GM18519 (cell line): ENCODE measurements around the gene PTPA.
A peak's percentile ranks its signal among the peaks of the same experiment; 100 is the strongest.

Source experiments
- ATAC-seq: cut with Tn5 transposase; IDR thresholded peaks from one replicate; pipeline ENCODE4 v1.9.1; 2021; ENCODE audit warnings: mild to moderate bottlenecking, moderate library complexity; ENCODE audit not compliant: unreplicated experiment, low FRiP score

Gene PTPA

GRCh38 chr9:129110740-129111527, at the start of gene PTPA, which contains the start of gene CRAT:
PTPA (plus strand) TSS chr9:129111415; CDS start chr9:129111601, 186 bp downstream.
CRAT (minus strand) TSS chr9:129110793; CDS start chr9:129110509, 284 bp downstream.
- peak; percentile 61 for ATAC-seq

DNA sequence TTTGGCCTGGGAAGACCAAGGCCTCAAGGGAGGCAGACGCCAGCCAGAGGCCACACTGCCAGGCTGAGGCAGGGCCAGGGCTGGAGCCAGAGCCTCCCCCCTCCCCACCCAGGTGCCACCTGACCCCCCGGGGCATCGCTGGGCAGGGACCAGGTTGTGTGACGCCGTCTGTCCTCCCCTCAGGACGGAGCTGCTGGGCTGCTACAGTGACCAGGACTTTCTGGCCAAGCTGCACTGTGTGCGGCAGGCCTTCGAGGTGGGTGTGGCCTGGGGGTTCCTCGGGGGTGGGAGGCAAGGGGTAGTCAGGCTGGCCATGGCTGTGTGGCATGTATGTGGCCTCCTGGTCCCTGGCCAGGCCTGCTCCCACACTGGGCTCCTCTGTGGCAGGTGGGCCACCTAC, 48.2 kb upstream of the PTPA start:
- no peak for ATAC-seq

GRCh38 chr9:129064499-129064908, 46.7 kb upstream of the PTPA start:
- no peak for ATAC-seq

DNA sequence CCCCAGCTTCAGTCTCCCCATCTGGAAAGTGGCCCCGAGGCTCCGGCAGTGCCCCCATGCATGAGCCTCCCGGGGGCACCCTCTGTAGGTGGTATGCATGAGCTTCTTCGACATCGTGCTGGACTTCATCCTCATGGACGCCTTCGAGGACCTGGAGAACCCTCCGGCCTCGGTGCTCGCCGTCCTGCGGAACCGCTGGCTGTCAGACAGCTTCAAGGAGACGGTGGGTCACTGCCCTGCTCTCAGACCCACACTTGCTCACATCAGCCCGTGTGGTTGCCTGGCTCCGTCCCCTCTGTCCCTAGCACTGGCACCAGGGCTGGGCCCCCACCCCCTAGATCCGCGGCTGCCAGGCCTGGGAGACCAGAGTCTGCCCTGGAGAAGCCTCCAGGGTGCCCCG, 43.1 kb upstream of the PTPA start:
- no peak for ATAC-seq

- no peak for ATAC-seq
Observed at GRCh38 chr9:129068990-129069861, 42.0 kb upstream of the PTPA start.

GRCh38 chr9:129069862-129070641, 41.2 kb upstream of the PTPA start:
- no peak for ATAC-seq

GRCh38 chr9:129070696-129071525, 40.3 kb upstream of the PTPA start:
- no peak for ATAC-seq

DNA sequence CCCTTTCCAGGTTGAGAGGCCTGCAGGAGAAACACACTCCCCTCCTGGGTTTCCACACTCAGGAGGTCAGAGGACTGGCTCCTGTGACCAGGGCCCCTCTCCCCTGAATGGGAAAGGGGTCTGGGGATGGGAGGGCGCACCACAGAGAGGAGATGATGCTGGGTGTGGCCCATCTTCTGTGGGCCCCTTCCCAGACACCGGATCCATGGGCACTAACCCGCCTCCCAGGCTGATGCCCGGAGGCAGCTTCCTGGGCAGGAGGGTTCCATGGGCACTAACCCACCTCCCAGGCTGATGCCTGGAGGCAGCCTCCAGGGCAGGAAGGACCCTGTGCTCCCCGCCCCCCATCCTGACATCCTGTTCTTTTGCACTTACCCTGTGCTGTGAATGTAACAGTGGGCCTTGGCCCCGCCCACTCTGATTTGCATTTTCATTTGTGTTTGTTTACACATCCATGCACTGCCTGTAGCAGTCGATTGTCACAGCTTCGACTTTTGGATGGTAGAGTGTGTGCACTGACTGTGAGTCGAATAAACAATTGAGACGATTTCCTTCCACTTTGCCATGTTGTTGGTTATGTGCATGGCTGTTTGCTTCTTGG, 39.6 kb upstream of the PTPA start:
- ATAC-seq: no peak

GRCh38 chr9:129072171-129072570, 39.0 kb upstream of the PTPA start:
- no peak for ATAC-seq

DNA sequence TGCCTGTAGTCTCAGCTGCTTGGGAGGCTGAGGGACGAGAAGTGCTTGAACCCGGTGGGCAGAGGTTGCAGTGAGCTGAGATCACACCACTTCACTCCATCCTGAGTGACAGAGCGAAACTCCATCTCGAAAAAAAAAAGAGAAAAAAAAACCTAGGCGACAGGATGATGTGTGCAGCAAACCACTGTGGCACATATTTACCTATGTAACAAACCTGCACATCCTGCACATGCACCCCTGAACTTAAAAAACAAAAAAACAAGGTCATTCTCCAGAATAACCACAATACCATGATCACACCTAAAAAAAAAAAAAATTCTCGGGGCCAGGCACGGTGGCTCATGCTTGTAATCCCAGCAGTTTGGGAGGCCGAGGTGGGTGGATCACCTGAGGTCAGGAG, 37.8 kb upstream of the PTPA start:
- no peak for ATAC-seq

DNA sequence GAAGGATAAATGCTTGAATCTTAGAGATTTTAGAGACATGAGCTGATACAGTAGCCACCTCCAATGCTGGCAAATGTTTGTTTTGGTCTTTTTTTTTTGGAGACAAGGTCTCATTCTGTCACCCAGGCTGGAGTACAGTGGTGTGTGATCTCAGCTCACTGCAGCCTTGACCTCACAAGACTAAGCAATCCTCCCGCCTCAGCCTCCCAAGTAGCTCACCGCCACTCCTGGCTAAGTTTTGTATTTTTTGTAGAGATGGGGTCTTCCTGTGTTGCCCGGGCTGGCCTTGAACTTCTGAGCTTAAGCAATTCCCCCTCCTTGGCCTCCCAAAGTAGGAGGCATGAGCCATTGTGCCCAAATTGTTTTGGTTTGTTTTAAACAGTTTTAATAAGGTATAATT, 37.1 kb upstream of the PTPA start:
- no peak for ATAC-seq

DNA sequence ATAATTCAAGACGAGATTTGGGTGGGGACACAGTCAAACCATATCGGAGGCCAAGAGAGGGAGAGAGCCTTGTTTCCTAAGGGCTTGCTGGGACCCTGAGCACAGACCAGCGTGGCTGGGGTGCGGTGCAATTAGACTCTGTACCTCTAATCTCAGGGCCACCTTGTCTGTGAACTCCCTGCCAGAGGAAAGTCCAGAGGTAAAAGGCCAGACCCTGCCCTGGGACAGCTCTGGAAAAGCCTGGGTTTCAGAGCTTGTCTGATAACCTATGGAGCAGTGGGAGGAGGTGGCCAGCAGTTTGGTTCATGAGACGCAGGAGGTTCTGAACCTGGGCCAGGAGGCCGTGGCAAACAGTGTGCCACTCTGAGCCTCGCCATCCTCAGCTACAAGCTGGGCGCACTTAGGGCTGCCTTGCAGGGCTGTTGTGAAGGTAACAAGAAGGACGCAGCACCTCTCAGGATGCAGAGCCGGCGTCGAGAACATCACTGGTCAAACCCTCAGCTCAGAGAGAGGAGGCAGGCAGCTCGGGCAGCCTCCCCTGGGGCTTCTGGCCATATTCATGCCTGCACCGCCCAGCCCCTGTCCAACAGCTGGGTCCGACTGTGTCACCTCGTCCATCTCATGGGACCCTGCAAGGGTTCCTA, 35.1 kb upstream of the PTPA start:
- no peak for ATAC-seq

- ATAC-seq: no peak
Observed at GRCh38 chr9:129076640-129077037, 34.6 kb upstream of the PTPA start.

DNA sequence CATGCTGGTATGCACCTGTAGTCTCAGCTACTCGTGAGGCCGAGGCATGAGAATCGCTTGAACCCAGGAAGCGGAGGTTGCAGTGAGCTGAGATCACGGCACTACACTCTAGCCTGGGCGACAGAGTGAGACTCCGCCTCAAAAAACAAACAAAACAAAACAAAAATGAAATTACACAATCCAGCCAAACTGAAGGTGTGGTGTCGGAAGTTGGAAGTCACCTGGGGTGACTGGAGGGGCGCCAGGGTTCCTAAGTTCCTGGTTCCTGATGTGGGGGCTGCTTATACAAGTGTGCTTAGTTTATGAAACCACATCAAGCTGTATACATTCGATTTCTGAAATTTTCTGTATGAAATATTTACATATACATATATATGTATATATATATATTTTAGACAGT, 34.0 kb upstream of the PTPA start:
- no peak for ATAC-seq

DNA sequence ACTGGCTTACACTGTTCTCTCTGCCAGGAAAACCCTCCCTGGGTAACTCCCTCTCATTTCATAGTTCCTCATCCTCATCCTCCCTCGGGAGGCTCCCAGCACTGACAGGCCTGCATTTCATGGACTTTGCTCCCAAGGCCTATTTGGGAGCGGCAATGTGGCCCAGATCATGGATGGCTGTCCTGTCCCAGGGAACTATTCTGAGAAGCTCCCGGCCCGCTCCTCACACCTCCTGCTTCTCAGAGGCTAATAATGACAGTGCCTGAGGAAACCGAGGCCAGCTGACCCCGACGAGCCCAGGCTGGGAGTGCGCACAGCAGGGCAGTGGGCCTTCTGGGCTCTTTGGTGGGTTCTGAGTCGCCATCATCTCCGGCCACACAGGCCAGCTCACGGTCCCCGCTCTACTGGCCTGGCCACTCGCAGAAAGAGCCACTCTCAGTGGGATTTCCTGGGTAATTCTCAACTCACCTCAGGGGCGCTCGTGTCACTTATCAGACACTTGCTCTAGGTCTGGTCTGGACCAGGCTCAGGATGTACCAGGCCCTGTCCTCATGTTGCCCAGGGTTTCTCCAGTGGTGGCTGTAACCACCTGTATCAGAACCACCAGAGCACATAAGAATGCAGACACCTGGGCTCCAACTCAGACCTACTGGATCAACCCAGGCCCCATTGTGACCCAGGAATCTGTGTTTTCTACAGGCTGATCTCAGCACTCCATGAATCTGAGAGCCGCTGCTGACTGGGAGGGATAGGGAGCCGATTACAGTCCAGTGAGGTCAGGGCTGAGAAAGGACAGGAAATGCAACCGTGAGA, 32.3 kb upstream of the PTPA start:
- no peak for ATAC-seq

DNA sequence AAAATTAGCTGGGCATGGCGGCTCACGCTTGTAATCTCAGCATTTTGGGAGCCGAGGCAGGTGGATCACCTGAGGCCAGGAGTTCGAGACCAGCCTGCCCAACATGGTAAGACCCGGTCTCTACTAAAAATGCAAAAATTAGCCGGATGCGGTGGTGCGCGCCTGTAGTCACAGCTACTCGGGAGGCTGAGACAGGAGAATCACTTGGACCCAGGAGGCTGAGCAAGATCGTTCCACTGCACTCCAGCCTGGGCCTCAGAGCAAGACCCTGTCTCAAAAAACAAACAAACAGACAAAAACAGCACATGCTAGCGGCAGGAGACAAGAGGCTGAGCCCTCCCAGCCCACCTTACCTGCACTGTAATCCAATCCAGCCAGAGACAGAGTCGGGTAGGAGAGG, 31.4 kb upstream of the PTPA start:
- no peak for ATAC-seq

DNA sequence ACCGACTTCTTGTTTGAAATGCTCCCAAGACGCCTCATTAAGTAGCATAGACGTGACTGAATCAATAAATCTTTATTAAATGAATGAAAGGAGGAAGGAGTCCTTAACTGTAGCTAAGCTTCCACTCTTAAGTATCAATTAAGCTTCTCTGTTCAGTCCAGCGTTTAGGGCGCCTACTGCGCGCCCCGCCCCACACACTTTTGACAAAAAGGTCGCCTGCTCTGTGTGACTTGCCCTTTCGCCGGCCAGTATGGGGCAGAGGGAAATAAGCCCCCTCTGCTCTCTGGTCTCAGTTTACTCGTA, 31.0 kb upstream of the PTPA start:
- ATAC-seq: no peak

DNA sequence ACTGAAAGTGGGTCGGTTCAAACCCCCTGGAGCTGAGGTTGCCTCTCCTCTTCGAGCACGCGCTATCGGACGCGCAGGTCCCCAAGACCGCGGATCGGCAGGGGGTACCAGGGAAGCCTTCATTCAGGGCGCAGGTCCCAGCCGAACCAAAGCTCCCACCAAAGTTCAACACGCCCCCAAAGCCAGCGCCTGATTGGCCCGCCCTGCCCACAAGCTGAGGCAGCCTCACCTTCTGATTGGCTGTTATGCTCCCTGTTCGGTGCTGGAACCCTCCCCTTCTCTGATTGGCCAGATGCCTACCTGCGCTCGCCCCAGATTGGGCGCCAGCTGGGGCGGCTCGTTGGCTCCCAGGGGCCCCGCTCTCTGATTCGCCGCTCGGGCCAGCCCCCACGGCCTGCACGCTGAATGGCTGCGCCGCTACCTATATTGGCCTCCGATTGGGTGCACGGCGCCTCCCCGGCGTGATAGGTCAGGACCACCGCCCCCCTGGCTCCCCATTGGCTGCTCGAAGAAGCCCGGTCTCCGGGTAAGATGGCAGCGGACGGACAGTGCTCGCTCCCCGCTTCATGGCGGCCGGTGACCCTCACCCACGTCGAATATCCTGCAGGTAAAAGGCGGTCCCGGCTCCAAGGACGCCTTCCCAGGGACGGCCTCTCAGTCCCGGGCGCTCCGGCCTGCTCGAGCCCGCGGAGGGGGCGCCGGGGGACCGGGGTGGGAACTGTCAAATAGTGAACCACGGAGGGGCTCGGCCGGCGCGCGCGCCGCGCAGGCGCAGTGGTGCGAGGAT, 30.4 kb upstream of the PTPA start, which contains the start of gene DOLPP1:
Gene DOLPP1 (plus strand): TSS at position 511 of the 787 bp plus-strand sequence. CDS start 21 bp downstream, at position 532.
- ATAC-seq: peak; percentile 88
